Measurements from ENCODE around the gene DNAJC6.
"Not testable (repeated sequence)": the region's sequence is repeated elsewhere in the genome, so short reads cannot be mapped to it uniquely, and the experiment has no call there.

DNAJC6 gene

DNA sequence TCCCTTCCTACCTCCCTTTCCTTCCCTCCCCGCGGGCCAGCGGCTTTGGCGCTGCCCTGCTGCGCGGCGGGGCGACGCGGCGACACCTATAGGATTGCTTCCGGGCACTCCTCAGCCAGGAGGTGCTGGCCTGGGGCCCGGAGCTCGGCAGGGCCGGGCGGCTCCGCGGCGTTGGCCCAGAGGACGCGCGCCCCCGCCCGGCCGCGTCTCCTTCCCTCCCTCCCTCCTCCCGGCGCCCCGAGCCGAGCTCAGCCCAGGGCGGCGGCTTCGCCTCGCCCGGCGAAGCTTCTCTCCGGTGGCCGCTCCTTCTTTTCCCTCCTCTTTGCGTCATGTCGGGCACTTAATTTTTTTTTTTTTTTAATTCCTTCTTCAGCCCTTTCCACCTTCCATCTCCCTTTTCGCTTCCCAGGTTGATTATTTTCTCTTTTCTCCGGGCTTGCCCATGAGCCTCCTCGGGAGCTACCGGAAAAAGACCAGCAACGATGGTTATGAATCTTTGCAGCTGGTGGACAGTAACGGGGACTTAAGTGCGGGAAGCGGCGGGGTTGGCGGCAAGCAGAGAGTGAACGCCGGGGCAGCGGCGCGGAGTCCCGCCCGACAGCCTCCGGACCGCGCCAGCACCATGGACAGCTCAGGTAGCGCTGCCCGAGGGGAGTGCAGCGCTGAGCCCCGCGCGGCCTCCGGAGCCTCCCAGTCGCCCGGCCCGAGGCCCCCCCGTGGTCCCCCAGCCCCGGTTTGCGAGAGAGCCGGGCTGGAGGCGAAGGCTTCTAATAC, at the start of gene DNAJC6:
Gene DNAJC6 (plus strand): TSS at position 240 of the 774 bp plus-strand sequence. CDS start 203 bp downstream, at position 443.
- peak; percentile 4 to 42 for DNase-seq (ENCODE audit: low read depth in 2 of 2)

DNA sequence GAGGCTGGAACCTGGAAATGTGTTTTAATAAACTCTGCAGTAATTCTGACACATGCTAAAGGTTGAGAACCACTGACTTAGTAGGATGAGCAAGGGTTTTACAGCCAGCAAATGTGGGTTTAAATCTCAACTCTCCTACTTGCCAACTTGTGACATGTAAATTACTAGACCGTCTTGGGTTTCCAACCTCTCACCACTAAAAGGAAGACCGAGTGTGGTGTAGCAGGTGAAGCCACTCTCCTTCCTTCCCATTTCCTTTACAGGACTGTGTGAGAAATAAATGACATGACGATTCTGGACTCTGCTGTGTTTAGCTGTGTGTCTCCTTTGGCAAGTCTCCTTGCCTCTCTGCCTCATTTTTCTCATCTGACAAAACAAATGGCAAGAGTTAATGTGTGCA, 49.5 kb upstream of the DNAJC6 start:
- no peak for DNase-seq (ENCODE audit: low read depth in 2 of 2)

DNA sequence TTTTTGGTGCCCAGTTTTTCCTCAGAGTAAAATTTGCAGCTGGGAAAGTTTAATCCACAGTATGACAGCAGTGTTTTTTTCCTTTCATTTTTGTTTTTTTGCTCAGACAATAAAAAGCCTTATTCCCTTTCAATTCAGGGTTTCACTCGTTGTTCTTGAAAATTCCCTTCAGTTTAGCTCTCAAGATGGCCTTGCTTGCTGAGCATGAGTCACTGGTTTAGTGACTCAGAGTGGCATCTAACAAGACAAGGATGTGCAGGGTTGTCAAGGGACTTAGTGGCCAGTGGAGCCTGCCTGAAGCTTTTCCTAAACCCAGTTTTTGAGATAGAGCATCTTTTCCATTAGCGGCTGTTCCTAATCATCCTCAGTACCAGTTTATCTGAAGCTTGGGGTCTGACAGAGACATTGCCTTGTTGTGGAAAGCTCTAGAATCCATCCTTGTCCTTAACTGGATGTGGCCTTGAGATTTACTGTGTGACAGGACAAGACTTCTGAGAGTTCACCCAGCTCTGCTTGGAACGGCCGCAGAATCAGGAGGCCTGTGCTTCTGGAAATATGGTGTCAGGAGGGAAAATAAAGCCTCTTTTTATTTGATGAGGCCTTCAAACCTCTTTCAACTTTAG, 48.4 kb upstream of the DNAJC6 start:
- DNase-seq (ENCODE audit: low read depth in 2 of 2) = no peak

GRCh38 chr1:65263286-65263685, 46.1 kb upstream of the DNAJC6 start:
- DNase-seq (ENCODE audit: low read depth in 2 of 2) = no peak

DNA sequence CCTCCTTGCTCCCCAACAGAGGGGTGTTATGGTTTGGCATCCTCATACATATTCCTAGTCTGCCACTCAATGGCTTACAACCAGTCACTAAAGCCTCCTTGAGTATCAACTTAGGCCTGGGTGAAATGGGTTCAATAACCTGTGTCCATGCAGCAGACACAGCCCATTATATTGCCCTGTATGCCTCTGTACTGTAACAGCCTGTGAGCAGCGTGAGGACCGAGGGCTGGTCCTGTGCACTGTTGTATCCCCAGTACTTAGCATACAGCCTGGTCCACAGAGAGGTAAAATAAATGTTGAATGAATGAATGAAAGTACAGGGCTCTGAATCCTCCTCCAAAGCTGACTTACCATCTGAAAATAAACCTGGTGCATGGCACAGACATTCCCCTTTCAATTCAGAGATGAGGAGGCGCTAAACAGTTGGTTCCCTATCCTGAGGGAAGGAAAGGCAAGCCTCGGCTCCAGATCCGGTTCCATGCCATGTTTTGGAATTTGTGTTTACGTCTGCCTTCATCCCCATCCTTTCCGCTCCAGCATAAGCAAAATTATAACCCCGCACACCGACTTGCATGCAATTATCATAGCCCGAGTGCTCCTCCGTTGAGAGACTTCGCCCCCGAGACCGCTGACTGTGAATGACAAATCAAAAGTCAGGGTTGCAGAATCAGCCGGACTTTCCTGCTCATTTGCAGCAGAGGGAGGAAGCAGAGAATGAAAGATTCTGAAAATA, 45.0 kb upstream of the DNAJC6 start:
- no peak for DNase-seq (ENCODE audit: low read depth in 2 of 2)

- DNase-seq (ENCODE audit: low read depth in 2 of 2) = no peak
Observed at GRCh38 chr1:65265296-65265650, 44.1 kb upstream of the DNAJC6 start.

DNA sequence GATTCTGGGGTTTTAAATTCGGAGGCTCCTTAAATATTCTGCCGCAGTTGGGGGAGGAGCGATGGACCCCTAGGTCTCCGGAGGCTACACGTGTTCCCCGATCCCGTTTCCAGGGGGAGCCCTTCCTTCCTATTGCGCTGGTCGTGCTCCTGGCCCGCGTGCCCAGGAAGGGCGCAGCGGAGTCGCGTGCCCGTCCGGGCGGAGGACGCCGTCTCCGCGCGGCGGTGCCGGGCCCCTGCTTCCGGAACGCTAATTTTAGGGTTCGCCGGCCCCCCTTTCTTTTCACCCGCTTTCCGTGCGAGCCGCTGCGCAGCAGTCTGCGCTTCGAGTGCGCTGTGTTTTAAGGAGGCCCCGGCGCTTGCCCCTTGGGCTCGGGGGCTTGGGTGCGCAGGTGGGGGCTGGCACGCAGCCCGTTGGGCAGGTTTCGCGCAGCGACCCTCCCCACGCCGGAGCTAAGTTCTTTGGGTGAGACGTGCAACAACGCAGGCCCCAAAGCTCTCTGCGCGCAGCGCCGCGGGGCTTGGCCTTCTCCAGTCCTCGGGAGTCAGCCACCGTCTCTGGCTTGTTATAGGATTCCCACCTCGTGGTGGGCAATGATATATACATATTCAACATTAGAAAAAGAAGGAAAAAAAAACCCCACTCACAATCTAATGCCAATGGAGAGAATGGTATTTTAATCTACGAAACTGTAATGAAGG, 43.5 kb upstream of the DNAJC6 start:
- DNase-seq (ENCODE audit: low read depth in 2 of 2) = no peak

GRCh38 chr1:65266476-65266875, 42.9 kb upstream of the DNAJC6 start:
- DNase-seq (ENCODE audit: low read depth in 2 of 2) = no peak

GRCh38 chr1:65267271-65267670, 42.1 kb upstream of the DNAJC6 start:
- DNase-seq (ENCODE audit: low read depth in 2 of 2) = no peak

DNA sequence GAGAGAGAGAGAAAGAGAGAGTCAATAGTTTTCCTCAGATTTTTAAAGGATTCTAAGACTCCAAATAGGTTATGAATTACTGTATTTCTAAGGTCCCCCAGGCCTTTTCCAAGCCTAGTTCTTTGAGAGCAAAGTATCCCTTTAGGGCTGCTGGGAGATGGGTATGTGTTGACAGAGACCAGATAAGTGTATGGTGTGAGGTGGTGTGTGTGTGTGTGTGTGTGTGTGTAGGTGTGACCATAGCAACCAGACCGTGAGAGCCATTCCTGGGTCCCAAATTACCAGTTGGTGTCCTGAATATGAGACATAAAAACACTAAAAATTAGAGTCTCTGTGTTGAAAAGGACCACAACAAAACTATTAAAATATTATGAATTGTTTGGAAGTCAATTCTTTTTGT, 41.7 kb upstream of the DNAJC6 start:
- no peak for DNase-seq (ENCODE audit: low read depth in 2 of 2)

- no peak for DNase-seq (ENCODE audit: low read depth in 2 of 2)
Observed at GRCh38 chr1:65269612-65270011, 39.7 kb upstream of the DNAJC6 start.

- no peak for DNase-seq (ENCODE audit: low read depth in 2 of 2)
Observed at GRCh38 chr1:65276197-65276939, 33.0 kb upstream of the DNAJC6 start.

DNA sequence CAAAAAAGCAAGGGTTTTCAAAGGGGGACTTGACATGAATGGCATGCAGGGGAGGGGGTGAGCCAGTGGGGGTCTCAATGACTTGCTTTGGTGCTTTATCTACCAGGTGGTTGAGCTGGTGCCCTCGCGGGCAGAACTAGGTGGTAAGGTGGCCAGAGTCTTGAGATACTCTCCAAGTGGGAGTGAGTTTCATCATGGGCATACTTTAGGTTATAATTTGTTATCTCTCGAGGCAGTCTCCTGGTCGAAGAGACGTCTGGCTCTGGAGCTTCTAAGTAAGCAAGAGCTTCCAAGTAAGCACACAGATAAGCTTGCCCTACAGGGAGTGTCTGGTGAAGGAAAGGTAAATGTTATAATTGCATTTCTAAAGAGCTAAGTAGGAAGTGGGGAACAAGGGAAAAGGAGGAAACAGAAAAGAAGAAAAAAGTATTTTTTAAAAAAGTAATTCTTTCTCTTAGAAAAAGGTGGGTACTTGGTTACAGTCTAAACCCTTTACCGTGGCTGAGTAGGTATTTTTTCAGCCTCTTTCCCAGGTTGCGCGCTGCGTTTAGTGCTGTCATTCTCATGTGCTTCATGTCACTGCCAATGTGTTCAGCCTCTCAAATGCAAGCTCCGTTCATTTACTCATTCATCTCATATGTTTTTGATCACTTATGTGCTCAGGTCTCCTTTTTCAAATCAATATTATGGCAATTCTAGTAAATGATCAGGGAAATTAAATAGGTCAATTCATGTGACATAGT, 31.6 kb upstream of the DNAJC6 start:
- DNase-seq (ENCODE audit: low read depth in 2 of 2) = no peak

GRCh38 chr1:65278376-65279069, 30.8 kb upstream of the DNAJC6 start:
- no peak for DNase-seq (ENCODE audit: low read depth in 2 of 2)

DNA sequence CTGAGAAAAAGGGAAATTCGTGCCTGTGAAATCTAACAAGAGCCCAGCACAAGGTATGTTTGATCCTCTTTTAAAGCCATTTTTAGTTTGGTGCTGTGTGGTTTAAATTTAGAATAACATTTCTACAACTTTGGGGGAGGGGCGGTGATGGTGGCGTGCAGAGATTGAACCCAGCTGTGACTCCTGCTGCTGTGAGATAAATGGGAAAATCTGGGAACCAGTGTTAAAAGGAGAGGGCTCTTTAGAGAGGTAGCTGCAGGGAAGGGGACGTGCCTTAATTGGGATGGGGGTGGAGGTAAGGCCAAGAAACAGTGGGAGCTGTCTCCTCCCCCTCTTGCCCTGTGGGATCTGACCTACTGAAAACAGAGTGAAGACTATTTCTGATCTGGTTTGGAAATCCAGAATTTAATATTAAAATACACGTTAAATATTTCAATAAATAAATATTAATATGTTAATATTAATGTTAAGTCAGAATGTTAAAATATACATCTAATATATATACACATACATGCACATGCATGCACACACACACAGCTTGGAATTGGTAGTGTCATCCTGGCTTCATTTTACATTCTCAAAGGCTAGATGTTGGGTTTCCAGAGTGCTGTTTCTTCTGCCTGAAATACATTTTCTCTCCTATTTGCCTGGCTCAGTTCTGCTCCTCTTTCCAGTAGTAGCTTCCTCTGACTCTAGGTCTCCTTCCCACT, 30.1 kb upstream of the DNAJC6 start:
- DNase-seq (ENCODE audit: low read depth in 2 of 2) = no peak

DNA sequence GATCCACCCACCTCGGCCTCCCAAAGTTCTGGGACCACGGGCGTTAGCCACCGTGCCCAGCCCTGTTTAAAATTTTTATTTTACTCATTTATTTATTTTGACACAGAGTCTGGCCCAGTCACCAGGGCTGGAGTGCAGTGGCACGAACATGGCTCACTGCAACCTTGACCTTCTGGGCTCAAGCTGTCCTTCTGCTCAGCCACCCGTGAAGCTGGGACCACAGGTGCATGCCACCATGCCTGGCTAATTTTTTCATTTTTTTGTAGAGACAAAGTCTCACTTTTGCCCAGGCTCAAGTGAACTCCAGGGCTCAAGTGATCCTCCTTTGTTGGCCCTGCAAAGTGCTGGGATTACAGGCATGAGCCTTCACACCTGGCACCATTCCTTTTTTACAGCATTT, 27.5 kb upstream of the DNAJC6 start:
- DNase-seq (ENCODE audit: low read depth in 2 of 2) = no peak

GRCh38 chr1:65284229-65284628, 25.1 kb upstream of the DNAJC6 start:
- no peak for DNase-seq (ENCODE audit: low read depth in 2 of 2)

DNA sequence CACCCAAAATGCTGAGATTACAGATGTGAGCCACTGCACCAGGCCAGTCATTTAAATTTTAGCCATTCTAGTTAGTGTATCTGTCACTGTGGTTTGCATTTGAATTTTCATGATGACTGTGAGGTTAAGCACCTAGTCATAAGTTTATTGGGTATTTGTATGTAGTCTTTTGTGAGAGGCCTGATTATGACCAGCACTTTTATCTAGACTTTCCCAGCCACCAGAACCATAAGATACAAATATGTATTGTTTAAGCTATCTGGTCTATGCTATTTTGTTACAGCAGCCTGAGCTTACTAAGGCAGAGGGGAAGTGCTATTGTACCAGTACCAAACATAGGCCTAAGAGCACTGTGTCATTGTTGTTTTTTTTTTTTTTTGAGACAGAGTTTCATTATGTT, 19.9 kb upstream of the DNAJC6 start:
- DNase-seq (ENCODE audit: low read depth in 2 of 2) = no peak

DNA sequence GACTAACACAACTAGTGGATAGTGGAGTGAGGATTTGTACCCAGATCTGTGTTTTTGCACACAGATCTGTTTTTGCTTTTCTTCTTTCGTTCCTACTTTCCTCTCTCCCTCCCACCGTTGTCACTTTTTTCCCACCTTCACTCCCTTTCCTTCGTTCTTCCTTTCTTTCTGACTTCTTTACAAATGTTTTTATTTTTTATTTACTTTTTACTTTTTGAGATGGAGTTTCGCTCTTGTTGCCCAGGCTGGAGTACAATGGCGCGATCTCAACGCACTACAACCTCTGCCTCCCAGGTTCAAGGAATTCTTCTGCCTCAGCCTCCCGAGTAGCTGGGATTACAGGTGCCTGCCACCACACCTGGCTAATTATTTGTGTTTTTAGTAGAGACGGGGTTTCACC, 17.5 kb upstream of the DNAJC6 start:
- not testable (repeated sequence) for DNase-seq (ENCODE audit: low read depth in 2 of 2)
